ENCODE results near the gene ADAMTS7.

ADAMTS7 gene

DNA sequence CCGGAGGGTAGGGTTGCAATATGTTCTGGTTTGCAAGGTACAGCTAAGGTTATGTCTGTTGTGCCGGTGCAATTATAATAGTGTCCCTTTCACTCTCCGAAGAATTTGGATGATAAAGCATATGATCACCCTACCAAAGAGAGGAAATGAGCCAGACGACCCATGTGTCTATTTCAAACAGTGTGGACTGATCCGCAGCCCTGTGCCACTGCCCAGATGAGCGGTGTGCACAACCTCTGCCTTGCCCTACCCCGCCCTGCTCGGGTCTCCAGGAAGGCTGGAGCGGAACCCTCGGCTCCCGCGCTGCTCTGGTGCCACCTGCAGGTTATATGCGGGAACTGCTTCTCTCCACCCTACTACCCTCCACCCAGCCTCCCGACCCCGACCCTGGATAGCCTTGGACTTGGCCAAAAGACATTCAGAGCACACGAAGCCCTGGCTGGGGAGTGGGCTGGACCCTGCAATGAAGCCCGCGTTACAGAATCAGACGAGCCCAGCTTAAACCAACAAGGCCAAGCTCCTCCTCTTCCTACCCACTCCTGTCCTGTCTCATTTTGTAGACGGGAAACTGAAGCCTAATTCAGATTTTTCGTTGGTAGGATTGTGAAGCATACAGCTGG is 101.9 kb downstream of the ADAMTS7 start:
- TF ChIP-seq BACH2 (CRISPR knock-in tag; IDR thresholded peaks at IDR 0.05; ENCODE audit: borderline replicate concordance) (no peak), ZNF70 (CRISPR knock-in tag; IDR thresholded peaks at IDR 0.05) (peak; percentile 75)
- peak; percentile 98 for ATAC-seq

Measured in SK-N-SH treated with all-trans-retinoic acid at 6 μM for 48 hours (cell line).